ENCODE results near the gene WASF2.

WASF2 gene

GRCh38 chr1:27400082-27400962 is 89.6 kb downstream of the WASF2 start:
- Mint-ChIP-seq H3K9me3 (no peaks in the 10 kb centered on the region), H3K4me3 (no peak overlapping the region), H3K27me3 (no peaks in the 10 kb centered on the region), H3K27ac (no peak overlapping the region), H3K36me3 (ENCODE audit: low read depth) (peaks cover 4% of the 10 kb centered on the region), H3K4me1 (ENCODE audit: low read depth) (peaks cover 20% of the 10 kb centered on the region)
- DNase-seq = no peak

GRCh38 chr1:27399251-27400025 is 90.5 kb downstream of the WASF2 start:
- H3K4me1 Mint-ChIP-seq (ENCODE audit: low read depth) = peaks cover 25% of the 10 kb centered on the region
- no peaks in the 10 kb centered on the region for H3K9me3 Mint-ChIP-seq
- H3K27ac Mint-ChIP-seq = no peak overlapping the region
- DNase-seq = no peak
- H3K4me3 Mint-ChIP-seq = no peak overlapping the region
- H3K27me3 Mint-ChIP-seq = no peaks in the 10 kb centered on the region
- peaks cover 2% of the 10 kb centered on the region for H3K36me3 Mint-ChIP-seq (ENCODE audit: low read depth)

- Mint-ChIP-seq H3K27ac (peak overlapping the region; percentile 42), H3K27me3 (no peaks in the 10 kb centered on the region), H3K4me3 (no peak overlapping the region), H3K9me3 (no peaks in the 10 kb centered on the region), H3K4me1 (ENCODE audit: low read depth) (peaks cover 17% of the 10 kb centered on the region), H3K36me3 (ENCODE audit: low read depth) (peaks cover 2% of the 10 kb centered on the region)
- no peak for DNase-seq
Observed at GRCh38 chr1:27398405-27399149, 91.4 kb downstream of the WASF2 start.

GRCh38 chr1:27397749-27398148 is 92.2 kb downstream of the WASF2 start:
- Mint-ChIP-seq H3K27ac (no peak overlapping the region), H3K4me3 (no peak overlapping the region), H3K36me3 (ENCODE audit: low read depth) (peaks cover 2% of the 10 kb centered on the region), H3K4me1 (ENCODE audit: low read depth) (peaks cover 15% of the 10 kb centered on the region), H3K27me3 (no peaks in the 10 kb centered on the region), H3K9me3 (no peaks in the 10 kb centered on the region)
- DNase-seq = no peak

- Mint-ChIP-seq H3K4me3 (no peak overlapping the region), H3K36me3 (ENCODE audit: low read depth) (peaks cover 3% of the 10 kb centered on the region), H3K27me3 (no peaks in the 10 kb centered on the region), H3K9me3 (no peaks in the 10 kb centered on the region), H3K4me1 (ENCODE audit: low read depth) (peaks cover 17% of the 10 kb centered on the region), H3K27ac (peak overlapping the region; percentile 22)
- DNase-seq = no peak
Observed at GRCh38 chr1:27397110-27397509, 92.9 kb downstream of the WASF2 start.

- H3K9me3 Mint-ChIP-seq = no peaks in the 10 kb centered on the region
- no peaks in the 10 kb centered on the region for H3K27me3 Mint-ChIP-seq
- H3K4me1 Mint-ChIP-seq (ENCODE audit: low read depth) = peaks cover 22% of the 10 kb centered on the region
- no peak overlapping the region for H3K4me3 Mint-ChIP-seq
- H3K36me3 Mint-ChIP-seq (ENCODE audit: low read depth) = peaks cover 3% of the 10 kb centered on the region
- no peak overlapping the region for H3K27ac Mint-ChIP-seq
- peak; percentile 85 for DNase-seq
Observed at GRCh38 chr1:27395441-27396195, 94.3 kb downstream of the WASF2 start.

- Mint-ChIP-seq H3K4me1 (ENCODE audit: low read depth) (peaks cover 22% of the 10 kb centered on the region), H3K27ac (no peak overlapping the region), H3K4me3 (no peak overlapping the region), H3K9me3 (no peaks in the 10 kb centered on the region), H3K36me3 (ENCODE audit: low read depth) (peaks cover 3% of the 10 kb centered on the region), H3K27me3 (no peaks in the 10 kb centered on the region)
- no peak for DNase-seq
Observed at GRCh38 chr1:27394925-27395324, 95.0 kb downstream of the WASF2 start.

- Mint-ChIP-seq H3K4me1 (ENCODE audit: low read depth) (peaks cover 22% of the 10 kb centered on the region), H3K36me3 (ENCODE audit: low read depth) (peaks cover 3% of the 10 kb centered on the region), H3K9me3 (no peaks in the 10 kb centered on the region), H3K27me3 (no peaks in the 10 kb centered on the region), H3K4me3 (no peak overlapping the region), H3K27ac (no peak overlapping the region)
- no peak for DNase-seq
Observed at GRCh38 chr1:27394282-27394658, 95.7 kb downstream of the WASF2 start.

GRCh38 chr1:27393641-27394281 is 96.2 kb downstream of the WASF2 start:
- peak overlapping the region; percentile 88 for H3K27ac Mint-ChIP-seq
- peak overlapping the region; percentile 86 for H3K4me3 Mint-ChIP-seq

GRCh38 chr1:27392778-27393635 is 97.0 kb downstream of the WASF2 start:
- Mint-ChIP-seq H3K4me3 (peak overlapping the region; percentile 86), H3K27ac (peak overlapping the region; percentile 88)
- DNase-seq = no peak

More at GRCh38 chr1:27393641-27394281, 96.2 kb downstream of the WASF2 start:
- peaks cover 22% of the 10 kb centered on the region for H3K4me1 Mint-ChIP-seq (ENCODE audit: low read depth)
- H3K9me3 Mint-ChIP-seq = no peaks in the 10 kb centered on the region
- no peak for DNase-seq
- H3K27me3 Mint-ChIP-seq = no peaks in the 10 kb centered on the region
- H3K36me3 Mint-ChIP-seq (ENCODE audit: low read depth) = peaks cover 3% of the 10 kb centered on the region

GRCh38 chr1:27392096-27392777 is 97.7 kb downstream of the WASF2 start, which contains the start of gene GPR3:
Gene GPR3, plus strand, starts transcription at chr1:27392622. Its CDS starts 1,177 bp downstream, at chr1:27393799.
- Mint-ChIP-seq H3K4me3 (peak within 1 kb of the TSS; percentile 86), H3K36me3 (ENCODE audit: low read depth) (peaks cover 3% of the 10 kb centered on the region), H3K27me3 (no peaks in the 10 kb centered on the region), H3K9me3 (no peaks in the 10 kb centered on the region), H3K27ac (peak within 1 kb of the TSS; percentile 95), H3K4me1 (ENCODE audit: low read depth) (peaks cover 22% of the 10 kb centered on the region)
- peak; percentile 96 for DNase-seq

More at GRCh38 chr1:27392778-27393635, 97.0 kb downstream of the WASF2 start:
- peaks cover 3% of the 10 kb centered on the region for H3K36me3 Mint-ChIP-seq (ENCODE audit: low read depth)
- H3K9me3 Mint-ChIP-seq = no peaks in the 10 kb centered on the region
- peaks cover 22% of the 10 kb centered on the region for H3K4me1 Mint-ChIP-seq (ENCODE audit: low read depth)
- H3K27me3 Mint-ChIP-seq = no peaks in the 10 kb centered on the region

- Mint-ChIP-seq H3K4me1 (ENCODE audit: low read depth) (peaks cover 22% of the 10 kb centered on the region), H3K27ac (peak overlapping the region; percentile 95), H3K27me3 (no peaks in the 10 kb centered on the region), H3K36me3 (ENCODE audit: low read depth) (peaks cover 3% of the 10 kb centered on the region), H3K4me3 (peak overlapping the region; percentile 86), H3K9me3 (no peaks in the 10 kb centered on the region)
- DNase-seq = peak; percentile 51
Observed at GRCh38 chr1:27391511-27392095, 98.4 kb downstream of the WASF2 start.
